Endothelial cell of umbilical vein (primary cell): Measurements from ENCODE around the gene SCAF1.

ENCODE experiments used
- EZH2 ChIP-seq: IDR thresholded peaks from 2 replicates; pipeline ENCODE4 v1.6.1; 2012; ENCODE audit warnings: borderline replicate concordance, low read depth, mild to moderate bottlenecking, moderate library complexity, low read length, inconsistent platforms; ENCODE audit not compliant: severe bottlenecking
- JUN ChIP-seq: IDR thresholded peaks from 2 replicates; pipeline ENCODE4 v1.6.1; 2011; ENCODE audit warnings: borderline replicate concordance, low read depth; ENCODE audit not compliant: insufficient read length, insufficient read depth
- MYC ChIP-seq: IDR thresholded peaks from one replicate; pipeline ENCODE4 v1.6.1; 2011; ENCODE audit warnings: mild to moderate bottlenecking, low read depth, low read length
- POLR2A ChIP-seq: IDR thresholded peaks from 2 replicates; pipeline ENCODE4 v1.6.1; 2012; ENCODE audit warnings: low read depth, mild to moderate bottlenecking, control low read depth, low read length
- POLR2AphosphoS5 ChIP-seq: IDR thresholded peaks from 2 replicates; pipeline ENCODE4 v1.6.1; 2012; ENCODE audit warnings: low read depth, mild to moderate bottlenecking, control low read depth, low read length, moderate library complexity; ENCODE audit not compliant: insufficient read depth
- TF ChIP-seq, protein P1 (sequence below), 2 donors: IDR thresholded peaks; 1 replicate in 1 of 2; 2 replicates in 1 of 2; pipeline ENCODE4 v1.5.1; 2011; ENCODE audit warnings: low read length in 2 of 2, mild to moderate bottlenecking in 2 of 2, moderate library complexity in 2 of 2, control low read depth in 1 of 2, inconsistent platforms in 1 of 2, low read depth in 1 of 2; ENCODE audit not compliant: insufficient read depth in 1 of 2; ENCODE audit errors: extremely low read depth in 1 of 2
- TF ChIP-seq, protein P2 (sequence below): IDR thresholded peaks from 2 replicates; pipeline ENCODE4 v1.6.1; 2011; ENCODE audit not compliant: insufficient read depth, insufficient read length

DNA sequence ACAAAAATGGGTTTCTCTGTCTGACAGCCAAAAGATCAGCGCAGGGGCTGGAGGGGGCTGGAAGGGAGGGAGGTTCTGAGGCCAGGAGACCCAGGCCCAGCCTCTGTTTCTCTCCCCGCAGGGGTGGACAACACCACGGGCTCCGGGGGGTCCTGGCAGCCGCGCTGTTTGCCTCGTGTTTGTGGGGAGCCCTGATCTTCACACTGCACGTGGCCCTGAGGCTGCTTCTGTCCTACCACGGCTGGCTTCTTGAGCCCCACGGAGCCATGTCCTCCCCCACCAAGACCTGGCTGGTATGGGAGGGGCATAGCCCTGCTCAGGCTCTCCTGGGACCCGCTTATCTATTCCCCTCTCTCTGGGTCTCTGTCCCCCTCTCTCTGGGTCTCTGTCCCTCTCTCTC is 58.6 kb downstream of the SCAF1 start:
- TF ChIP-seq, protein P1, sequence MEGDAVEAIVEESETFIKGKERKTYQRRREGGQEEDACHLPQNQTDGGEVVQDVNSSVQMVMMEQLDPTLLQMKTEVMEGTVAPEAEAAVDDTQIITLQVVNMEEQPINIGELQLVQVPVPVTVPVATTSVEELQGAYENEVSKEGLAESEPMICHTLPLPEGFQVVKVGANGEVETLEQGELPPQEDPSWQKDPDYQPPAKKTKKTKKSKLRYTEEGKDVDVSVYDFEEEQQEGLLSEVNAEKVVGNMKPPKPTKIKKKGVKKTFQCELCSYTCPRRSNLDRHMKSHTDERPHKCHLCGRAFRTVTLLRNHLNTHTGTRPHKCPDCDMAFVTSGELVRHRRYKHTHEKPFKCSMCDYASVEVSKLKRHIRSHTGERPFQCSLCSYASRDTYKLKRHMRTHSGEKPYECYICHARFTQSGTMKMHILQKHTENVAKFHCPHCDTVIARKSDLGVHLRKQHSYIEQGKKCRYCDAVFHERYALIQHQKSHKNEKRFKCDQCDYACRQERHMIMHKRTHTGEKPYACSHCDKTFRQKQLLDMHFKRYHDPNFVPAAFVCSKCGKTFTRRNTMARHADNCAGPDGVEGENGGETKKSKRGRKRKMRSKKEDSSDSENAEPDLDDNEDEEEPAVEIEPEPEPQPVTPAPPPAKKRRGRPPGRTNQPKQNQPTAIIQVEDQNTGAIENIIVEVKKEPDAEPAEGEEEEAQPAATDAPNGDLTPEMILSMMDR (IDR thresholded peaks at IDR 0.05; ENCODE audit: extremely low read depth in 1 of 2, insufficient read depth in 1 of 2, low read depth in 1 of 2, low read length in 2 of 2) = no peak
- TF ChIP-seq EZH2 (no peak), POLR2A (no peak), POLR2AphosphoS5 (no peak), MYC (no peak), JUN (no peak)
- TF ChIP-seq, protein P2, sequence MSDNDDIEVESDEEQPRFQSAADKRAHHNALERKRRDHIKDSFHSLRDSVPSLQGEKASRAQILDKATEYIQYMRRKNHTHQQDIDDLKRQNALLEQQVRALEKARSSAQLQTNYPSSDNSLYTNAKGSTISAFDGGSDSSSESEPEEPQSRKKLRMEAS = no peak
